ENCODE measurements around the gene SYT1. TPM values are rescaled to one million over a fixed set of nuclear protein-coding genes. Genes with fewer than 3 reads are reported as not detected.

SYT1 gene
- total and polyA plus RNA-seq, 4 donors: 0.53 to 0.84 (median 0.64) TPM

DNA sequence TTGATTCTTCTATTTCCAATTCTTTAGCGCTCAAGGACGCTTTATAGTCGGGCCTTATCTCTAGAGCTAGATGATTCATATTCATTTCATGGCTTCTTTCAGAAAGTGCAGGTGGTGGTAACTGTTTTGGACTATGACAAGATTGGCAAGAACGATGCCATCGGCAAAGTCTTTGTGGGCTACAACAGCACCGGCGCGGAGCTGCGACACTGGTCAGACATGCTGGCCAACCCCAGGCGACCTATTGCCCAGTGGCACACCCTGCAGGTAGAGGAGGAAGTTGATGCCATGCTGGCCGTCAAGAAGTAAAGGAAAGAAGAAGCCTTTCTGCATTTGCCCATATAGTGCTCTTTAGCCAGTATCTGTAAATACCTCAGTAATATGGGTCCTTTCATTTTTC is 584.2 kb downstream of the SYT1 start (continued):
- TF ChIP-seq, protein P1, sequence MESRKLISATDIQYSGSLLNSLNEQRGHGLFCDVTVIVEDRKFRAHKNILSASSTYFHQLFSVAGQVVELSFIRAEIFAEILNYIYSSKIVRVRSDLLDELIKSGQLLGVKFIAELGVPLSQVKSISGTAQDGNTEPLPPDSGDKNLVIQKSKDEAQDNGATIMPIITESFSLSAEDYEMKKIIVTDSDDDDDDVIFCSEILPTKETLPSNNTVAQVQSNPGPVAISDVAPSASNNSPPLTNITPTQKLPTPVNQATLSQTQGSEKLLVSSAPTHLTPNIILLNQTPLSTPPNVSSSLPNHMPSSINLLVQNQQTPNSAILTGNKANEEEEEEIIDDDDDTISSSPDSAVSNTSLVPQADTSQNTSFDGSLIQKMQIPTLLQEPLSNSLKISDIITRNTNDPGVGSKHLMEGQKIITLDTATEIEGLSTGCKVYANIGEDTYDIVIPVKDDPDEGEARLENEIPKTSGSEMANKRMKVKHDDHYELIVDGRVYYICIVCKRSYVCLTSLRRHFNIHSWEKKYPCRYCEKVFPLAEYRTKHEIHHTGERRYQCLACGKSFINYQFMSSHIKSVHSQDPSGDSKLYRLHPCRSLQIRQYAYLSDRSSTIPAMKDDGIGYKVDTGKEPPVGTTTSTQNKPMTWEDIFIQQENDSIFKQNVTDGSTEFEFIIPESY (IDR thresholded peaks at IDR 0.05): no peak
- no peak for TF ChIP-seq RAD21 (IDR thresholded peaks at IDR 0.05)
- no peak for TF ChIP-seq EGR1 (IDR thresholded peaks at IDR 0.05; ENCODE audit: low read depth in 2 of 2)
- no peak for TF ChIP-seq YY1 (IDR thresholded peaks at IDR 0.05)
- no peak for TF ChIP-seq JUND (IDR thresholded peaks at IDR 0.05)
- no peak for TF ChIP-seq RXRA (IDR thresholded peaks at IDR 0.05)
- TF ChIP-seq FOXA2 (IDR thresholded peaks at IDR 0.05): no peak
- TF ChIP-seq SP1 (IDR thresholded peaks at IDR 0.05): no peak
- no peak for TF ChIP-seq FOXA1 (IDR thresholded peaks at IDR 0.05)

DNA sequence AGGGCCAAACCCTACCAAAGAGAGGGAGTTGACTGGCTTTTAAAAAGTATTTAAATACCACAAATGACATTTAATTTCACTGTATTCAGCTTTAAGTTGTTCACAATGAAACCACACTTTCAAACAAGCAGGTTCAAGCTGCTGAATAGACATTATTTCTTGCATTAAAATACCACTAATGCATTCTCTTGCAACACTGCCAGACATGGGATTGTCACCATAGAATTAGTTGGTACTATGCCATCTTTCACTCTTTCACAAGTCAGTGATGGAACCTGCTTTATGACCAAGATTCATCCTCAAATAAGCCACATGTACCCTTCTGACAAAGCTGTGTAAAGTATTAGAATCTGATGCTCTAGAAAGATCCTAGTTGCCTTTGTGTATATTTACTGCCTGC is 586.8 kb downstream of the SYT1 start:
- Histone ChIP-seq H3K9me3 (ENCODE audit: control insufficient read depth in 4 of 4, low read length in 3 of 4) (no peaks in the 10 kb centered on the region), H3K9ac (ENCODE audit: low read depth in 1 of 2, low read length in 2 of 2) (no peak overlapping the region), H3K4me3 (ENCODE audit: low read depth in 1 of 3, low read length in 3 of 3) (no peak overlapping the region), H3K27me3 (ENCODE audit: control insufficient read depth in 4 of 4, insufficient read depth in 4 of 4, low read length in 3 of 4) (no peaks in the 10 kb centered on the region), H3K27ac (ENCODE audit: low read depth in 1 of 2, low read length in 2 of 2) (no peak overlapping the region), H3K36me3 (ENCODE audit: control insufficient read depth in 4 of 4, insufficient read depth in 3 of 4, low read depth in 1 of 4, low read length in 3 of 4) (no peaks in the 10 kb centered on the region), H3K4me1 (ENCODE audit: control insufficient read depth in 4 of 4, insufficient read depth in 4 of 4, low read length in 3 of 4) (no peaks in the 10 kb centered on the region)
- no peak for DNase-seq (ENCODE audit: low spot score)
- TF ChIP-seq GABPA (IDR thresholded peaks at IDR 0.05 in 1 of 2, conservative IDR thresholded peaks at IDR 0.05 in 1 of 2): no peak
- no peak for TF ChIP-seq RXRA (IDR thresholded peaks at IDR 0.05)
- TF ChIP-seq, protein P2, sequence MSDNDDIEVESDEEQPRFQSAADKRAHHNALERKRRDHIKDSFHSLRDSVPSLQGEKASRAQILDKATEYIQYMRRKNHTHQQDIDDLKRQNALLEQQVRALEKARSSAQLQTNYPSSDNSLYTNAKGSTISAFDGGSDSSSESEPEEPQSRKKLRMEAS (IDR thresholded peaks at IDR 0.05): no peak
- TF ChIP-seq, protein P3, sequence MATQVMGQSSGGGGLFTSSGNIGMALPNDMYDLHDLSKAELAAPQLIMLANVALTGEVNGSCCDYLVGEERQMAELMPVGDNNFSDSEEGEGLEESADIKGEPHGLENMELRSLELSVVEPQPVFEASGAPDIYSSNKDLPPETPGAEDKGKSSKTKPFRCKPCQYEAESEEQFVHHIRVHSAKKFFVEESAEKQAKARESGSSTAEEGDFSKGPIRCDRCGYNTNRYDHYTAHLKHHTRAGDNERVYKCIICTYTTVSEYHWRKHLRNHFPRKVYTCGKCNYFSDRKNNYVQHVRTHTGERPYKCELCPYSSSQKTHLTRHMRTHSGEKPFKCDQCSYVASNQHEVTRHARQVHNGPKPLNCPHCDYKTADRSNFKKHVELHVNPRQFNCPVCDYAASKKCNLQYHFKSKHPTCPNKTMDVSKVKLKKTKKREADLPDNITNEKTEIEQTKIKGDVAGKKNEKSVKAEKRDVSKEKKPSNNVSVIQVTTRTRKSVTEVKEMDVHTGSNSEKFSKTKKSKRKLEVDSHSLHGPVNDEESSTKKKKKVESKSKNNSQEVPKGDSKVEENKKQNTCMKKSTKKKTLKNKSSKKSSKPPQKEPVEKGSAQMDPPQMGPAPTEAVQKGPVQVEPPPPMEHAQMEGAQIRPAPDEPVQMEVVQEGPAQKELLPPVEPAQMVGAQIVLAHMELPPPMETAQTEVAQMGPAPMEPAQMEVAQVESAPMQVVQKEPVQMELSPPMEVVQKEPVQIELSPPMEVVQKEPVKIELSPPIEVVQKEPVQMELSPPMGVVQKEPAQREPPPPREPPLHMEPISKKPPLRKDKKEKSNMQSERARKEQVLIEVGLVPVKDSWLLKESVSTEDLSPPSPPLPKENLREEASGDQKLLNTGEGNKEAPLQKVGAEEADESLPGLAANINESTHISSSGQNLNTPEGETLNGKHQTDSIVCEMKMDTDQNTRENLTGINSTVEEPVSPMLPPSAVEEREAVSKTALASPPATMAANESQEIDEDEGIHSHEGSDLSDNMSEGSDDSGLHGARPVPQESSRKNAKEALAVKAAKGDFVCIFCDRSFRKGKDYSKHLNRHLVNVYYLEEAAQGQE (IDR thresholded peaks at IDR 0.05): no peak
- TF ChIP-seq, protein P1 (IDR thresholded peaks at IDR 0.05): no peak
- TF ChIP-seq, protein P4, sequence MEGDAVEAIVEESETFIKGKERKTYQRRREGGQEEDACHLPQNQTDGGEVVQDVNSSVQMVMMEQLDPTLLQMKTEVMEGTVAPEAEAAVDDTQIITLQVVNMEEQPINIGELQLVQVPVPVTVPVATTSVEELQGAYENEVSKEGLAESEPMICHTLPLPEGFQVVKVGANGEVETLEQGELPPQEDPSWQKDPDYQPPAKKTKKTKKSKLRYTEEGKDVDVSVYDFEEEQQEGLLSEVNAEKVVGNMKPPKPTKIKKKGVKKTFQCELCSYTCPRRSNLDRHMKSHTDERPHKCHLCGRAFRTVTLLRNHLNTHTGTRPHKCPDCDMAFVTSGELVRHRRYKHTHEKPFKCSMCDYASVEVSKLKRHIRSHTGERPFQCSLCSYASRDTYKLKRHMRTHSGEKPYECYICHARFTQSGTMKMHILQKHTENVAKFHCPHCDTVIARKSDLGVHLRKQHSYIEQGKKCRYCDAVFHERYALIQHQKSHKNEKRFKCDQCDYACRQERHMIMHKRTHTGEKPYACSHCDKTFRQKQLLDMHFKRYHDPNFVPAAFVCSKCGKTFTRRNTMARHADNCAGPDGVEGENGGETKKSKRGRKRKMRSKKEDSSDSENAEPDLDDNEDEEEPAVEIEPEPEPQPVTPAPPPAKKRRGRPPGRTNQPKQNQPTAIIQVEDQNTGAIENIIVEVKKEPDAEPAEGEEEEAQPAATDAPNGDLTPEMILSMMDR (IDR thresholded peaks at IDR 0.05; ENCODE audit: low read depth, low read length, missing input control): no peak
- no peak for TF ChIP-seq YY1 (IDR thresholded peaks at IDR 0.05)
- no peak for TF ChIP-seq FOXA1 (IDR thresholded peaks at IDR 0.05)
- no peak for TF ChIP-seq HNF4A (conservative IDR thresholded peaks at IDR 0.05)
- TF ChIP-seq JUND (IDR thresholded peaks at IDR 0.05): no peak
- TF ChIP-seq SP1 (IDR thresholded peaks at IDR 0.05): no peak
- TF ChIP-seq HNF4G (IDR thresholded peaks at IDR 0.05): no peak
- TF ChIP-seq RAD21 (IDR thresholded peaks at IDR 0.05): no peak
- TF ChIP-seq NR2F2 (IDR thresholded peaks at IDR 0.05): no peak
- TF ChIP-seq EGR1 (IDR thresholded peaks at IDR 0.05; ENCODE audit: low read depth in 2 of 2): no peak
- no peak for TF ChIP-seq TAF1 (conservative IDR thresholded peaks at IDR 0.05)
- no peak for TF ChIP-seq FOXA2 (IDR thresholded peaks at IDR 0.05)
- TF ChIP-seq, protein P5, sequence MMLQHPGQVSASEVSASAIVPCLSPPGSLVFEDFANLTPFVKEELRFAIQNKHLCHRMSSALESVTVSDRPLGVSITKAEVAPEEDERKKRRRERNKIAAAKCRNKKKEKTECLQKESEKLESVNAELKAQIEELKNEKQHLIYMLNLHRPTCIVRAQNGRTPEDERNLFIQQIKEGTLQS (IDR thresholded peaks at IDR 0.05): no peak

All from liver (tissue), 9 donors.